GM12875 (cell line): Measurements from ENCODE around the gene UBE2E3.
"Not testable (repeated sequence)": the region's sequence is repeated elsewhere in the genome, so short reads cannot be mapped to it uniquely, and the experiment has no call there.

ENCODE experiments used
- H3K4me3 ChIP-seq: one replicate; pipeline ENCODE4 v1.5.1; 2011; ENCODE audit warnings: low read depth, low read length, control low read depth
- CTCF ChIP-seq: IDR thresholded peaks from 2 replicates; pipeline ENCODE4 v1.5.1; 2011; ENCODE audit warnings: low read depth, mild to moderate bottlenecking, control low read depth, inconsistent platforms, low read length, moderate library complexity, borderline replicate concordance; ENCODE audit not compliant: insufficient read depth

UBE2E3 gene

GRCh38 chr2:180980106-180980942 lies at the start of gene UBE2E3:
Gene UBE2E3 (plus strand): TSS chr2:180980605. CDS start chr2:180982043, 1,438 bp downstream.
- TF ChIP-seq CTCF = peak; percentile 85
- H3K4me3 ChIP-seq = peak within 1 kb of the TSS; percentile 67

GRCh38 chr2:180931841-180932240 lies 48.6 kb upstream of the UBE2E3 start:
- TF ChIP-seq CTCF = no peak
- H3K4me3 ChIP-seq = no peak overlapping the region

- TF ChIP-seq CTCF = no peak
Observed at GRCh38 chr2:180933332-180933731, 47.1 kb upstream of the UBE2E3 start.

GRCh38 chr2:180934911-180935310 lies 45.5 kb upstream of the UBE2E3 start:
- no peak for TF ChIP-seq CTCF
- no peak overlapping the region for H3K4me3 ChIP-seq

More at GRCh38 chr2:180933332-180933731, 47.1 kb upstream of the UBE2E3 start:
- no peak overlapping the region for H3K4me3 ChIP-seq

- not testable (repeated sequence) for H3K4me3 ChIP-seq
Observed at GRCh38 chr2:180937480-180937879, 42.9 kb upstream of the UBE2E3 start.

- no peak overlapping the region for H3K4me3 ChIP-seq
- TF ChIP-seq CTCF = no peak
Observed at GRCh38 chr2:180938451-180938850, 42.0 kb upstream of the UBE2E3 start.

GRCh38 chr2:180943275-180943674 lies 37.1 kb upstream of the UBE2E3 start:
- TF ChIP-seq CTCF = no peak
- H3K4me3 ChIP-seq = no peak overlapping the region

- TF ChIP-seq CTCF = no peak
- no peak overlapping the region for H3K4me3 ChIP-seq
Observed at GRCh38 chr2:180944372-180944771, 36.0 kb upstream of the UBE2E3 start.
